Brain microvascular endothelial cell (primary cell): ENCODE data around the gene ANO1.

Experiments used
- DNase-seq: peaks from one replicate; pipeline ENCODE4 v3.0.0-alpha.2; 2020
- H3K27ac ChIP-seq: fragments of 250-450 bp; sonication (Bioruptor Pico); 2 replicates; pipeline ENCODE4 v1.5.1; 2020; ENCODE audit warnings: mild to moderate bottlenecking, moderate library complexity
- H3K27me3 ChIP-seq: fragments of 250-450 bp; sonication (Bioruptor Pico); replicated peaks from 2 replicates; pipeline ENCODE4 v1.5.1; 2020; ENCODE audit warnings: mild to moderate bottlenecking
- H3K36me3 ChIP-seq: fragments of 250-450 bp; sonication (Bioruptor Pico); replicated peaks from 2 replicates; pipeline ENCODE4 v1.5.1; 2020; ENCODE audit warnings: mild to moderate bottlenecking
- H3K4me3 ChIP-seq: 2 replicates; pipeline ENCODE4 v1.5.1; 2011; ENCODE audit warnings: low read depth, mild to moderate bottlenecking, control low read depth, low read length, moderate library complexity
- CTCF ChIP-seq: IDR thresholded peaks from 2 replicates; pipeline ENCODE4 v1.5.1; 2011; ENCODE audit warnings: low read depth, mild to moderate bottlenecking, moderate library complexity, low read length, control low read depth, inconsistent platforms; ENCODE audit errors: missing control alignments
- in situ Hi-C: cut with HindIII; loops from 2 replicates; pipeline ENCODE4 v1.10.0; 2017; ENCODE audit warnings: low sequenced_read_pairs, low pct_ligation_motif_present

The ANO1 gene

GRCh38 chr11:70109903-70110302 lies 31.8 kb downstream of the ANO1 start:
- H3K27me3 ChIP-seq, result peaks cover 11% of the 10 kb centered on the region
- no peak for TF ChIP-seq CTCF
- no peak overlapping the region for H3K4me3 ChIP-seq
- in situ Hi-C loops, result no loop called here
- no peak for DNase-seq
- H3K36me3 ChIP-seq, result no peaks in the 10 kb centered on the region
- H3K27ac ChIP-seq, result no peak overlapping the region

- Histone ChIP-seq H3K27ac (no peak overlapping the region), H3K36me3 (no peaks in the 10 kb centered on the region), H3K4me3 (no peak overlapping the region), H3K27me3 (peaks cover 11% of the 10 kb centered on the region)
- no peak for DNase-seq
- in situ Hi-C loops, result no loop called here
- no peak for TF ChIP-seq CTCF
Measured at GRCh38 chr11:70110538-70111055, 32.5 kb downstream of the ANO1 start.

DNA sequence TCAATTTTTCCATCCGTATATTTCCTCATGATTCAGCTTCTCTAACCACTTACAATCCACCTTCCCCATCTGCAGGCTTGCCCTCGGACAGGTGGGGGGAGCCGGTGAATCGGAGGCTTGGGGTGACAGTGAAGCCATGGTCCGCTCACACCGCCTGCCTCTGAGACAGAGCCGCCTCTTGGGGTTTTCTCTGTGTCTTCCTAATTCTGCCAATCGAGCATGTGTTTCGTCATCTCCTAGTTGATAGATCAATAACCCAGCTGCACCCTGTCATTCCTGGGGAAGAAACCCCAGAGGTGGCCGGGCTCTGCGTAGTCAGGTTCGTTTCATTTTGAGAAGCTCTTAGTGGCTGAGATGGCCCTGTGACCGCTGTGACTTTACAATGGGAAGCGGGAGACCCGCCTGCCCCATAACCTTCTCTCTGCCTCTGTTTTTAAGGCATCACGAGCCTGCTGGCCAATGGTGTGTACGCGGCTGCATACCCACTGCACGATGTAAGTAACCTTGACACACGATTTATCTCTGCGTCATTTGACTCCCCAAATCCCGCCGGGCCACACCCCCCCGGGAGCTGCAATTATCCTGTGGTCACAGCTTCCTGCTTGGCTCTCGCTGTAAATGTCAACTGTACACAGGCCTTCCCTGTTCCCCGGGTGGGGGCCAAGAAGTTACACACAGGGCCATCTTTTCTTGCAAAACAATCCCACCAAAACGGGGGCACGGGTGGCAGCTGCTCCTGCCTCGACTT lies 33.3 kb downstream of the ANO1 start:
- Histone ChIP-seq H3K27me3 (peaks cover 11% of the 10 kb centered on the region), H3K27ac (no peak overlapping the region), H3K4me3 (no peak overlapping the region), H3K36me3 (no peaks in the 10 kb centered on the region)
- DNase-seq, result peak; percentile 69
- in situ Hi-C loops, result no loop called here
- TF ChIP-seq CTCF, result no peak

GRCh38 chr11:70112017-70112434 lies 33.9 kb downstream of the ANO1 start:
- Histone ChIP-seq H3K4me3 (no peak overlapping the region), H3K27ac (no peak overlapping the region), H3K36me3 (no peaks in the 10 kb centered on the region), H3K27me3 (peaks cover 11% of the 10 kb centered on the region)
- DNase-seq, result no peak
- no peak for TF ChIP-seq CTCF
- in situ Hi-C loops, result no loop called here

DNA sequence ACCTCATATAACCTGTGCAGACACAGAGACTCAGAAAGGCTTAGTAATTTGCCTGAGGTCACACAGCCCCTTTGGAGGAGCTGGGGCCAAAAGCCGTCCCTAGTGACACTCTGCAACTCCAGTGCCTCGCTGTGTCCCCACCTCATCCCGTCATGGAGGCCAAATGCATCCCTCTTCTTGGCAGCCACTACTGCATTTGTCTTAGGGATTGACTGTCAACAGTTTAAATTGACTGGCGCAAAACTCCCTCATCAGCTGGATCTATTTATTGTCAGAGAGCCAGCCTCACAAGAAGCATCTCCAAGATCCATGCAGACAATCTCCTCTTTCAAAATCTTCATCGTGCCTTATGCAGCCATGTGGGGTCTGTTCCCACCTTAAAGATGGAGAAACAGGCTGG lies 35.7 kb downstream of the ANO1 start:
- no peak for TF ChIP-seq CTCF
- DNase-seq, result no peak
- no peaks in the 10 kb centered on the region for H3K36me3 ChIP-seq
- in situ Hi-C loops, result no loop called here
- no peak overlapping the region for H3K27ac ChIP-seq
- peaks cover 4% of the 10 kb centered on the region for H3K27me3 ChIP-seq
- no peak overlapping the region for H3K4me3 ChIP-seq

- in situ Hi-C loops, result no loop called here
- H3K27me3 ChIP-seq, result peaks cover 2% of the 10 kb centered on the region
- no peak overlapping the region for H3K4me3 ChIP-seq
- H3K36me3 ChIP-seq, result no peaks in the 10 kb centered on the region
- no peak for DNase-seq
- H3K27ac ChIP-seq, result no peak overlapping the region
- TF ChIP-seq CTCF, result no peak
Measured at GRCh38 chr11:70115778-70116177, 37.7 kb downstream of the ANO1 start.
